GM19328 (cell line): ENCODE data around the gene TSC22D1.

Experiments used
- ATAC-seq: cut with Tn5 transposase; IDR thresholded peaks from one replicate; pipeline ENCODE4 v1.9.1; 2021; ENCODE audit warnings: mild to moderate bottlenecking, moderate library complexity; ENCODE audit not compliant: unreplicated experiment

Gene TSC22D1

DNA sequence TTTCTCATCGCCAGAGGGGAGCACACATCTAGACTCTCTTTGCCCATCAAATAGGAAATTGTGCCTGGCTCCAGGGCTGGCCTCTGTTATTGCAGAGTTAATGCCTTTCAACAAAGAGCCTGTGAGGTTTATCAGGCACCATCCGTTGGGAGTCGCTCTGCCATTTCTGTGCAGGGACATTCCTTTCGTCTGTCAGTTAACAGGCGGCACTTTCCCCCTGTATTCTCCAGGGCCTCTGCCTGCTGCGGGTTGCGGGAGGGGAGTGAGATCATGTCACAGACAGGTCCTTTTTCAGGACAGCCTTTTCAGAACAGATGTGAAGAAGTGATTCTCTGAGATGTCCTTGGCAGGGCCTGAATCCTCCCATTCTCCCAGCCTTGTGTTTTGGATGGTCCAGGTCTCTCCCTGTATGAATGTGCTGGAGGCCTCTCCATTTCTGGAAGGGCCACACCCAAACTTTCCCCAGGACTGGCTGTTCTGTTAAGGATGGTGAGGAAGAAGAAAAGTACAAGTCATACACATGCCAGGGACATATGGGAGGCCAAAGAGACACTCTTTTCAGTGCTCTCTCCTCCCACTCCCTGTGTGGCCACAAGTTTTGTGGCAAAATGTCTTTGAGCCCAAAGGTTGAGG lies 187.6 kb downstream of the TSC22D1 start:
- ATAC-seq: no peak

DNA sequence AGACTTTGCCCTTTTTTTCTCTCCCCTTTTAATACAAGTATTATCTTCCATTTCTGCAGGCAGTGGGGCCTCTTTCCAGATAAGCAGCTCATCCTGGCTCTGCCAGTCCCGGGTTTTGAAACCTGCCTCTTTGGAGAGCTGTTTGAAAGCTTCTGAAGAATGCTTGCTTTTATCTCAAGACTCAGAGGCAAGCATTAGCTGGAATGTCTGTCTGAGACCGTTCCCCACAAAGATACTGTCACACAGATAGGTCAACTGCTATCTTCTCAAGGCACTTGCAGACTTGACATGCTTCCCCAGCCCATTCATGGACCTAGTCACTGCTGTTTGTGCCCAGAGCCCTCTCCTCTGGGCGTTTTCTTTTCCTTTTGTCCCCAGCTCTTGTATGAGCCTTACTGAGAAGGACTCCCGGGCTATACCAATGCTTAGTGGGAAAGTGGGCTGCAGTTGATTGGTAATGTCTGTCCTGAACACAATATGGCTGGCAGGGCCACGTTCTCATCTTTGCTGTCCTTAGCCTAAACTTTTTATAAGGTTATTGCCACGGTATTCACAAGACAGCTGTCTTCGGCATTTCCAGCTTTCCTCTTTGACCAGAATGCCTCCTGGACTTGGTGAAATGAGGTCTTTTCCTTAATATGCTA lies 189.1 kb downstream of the TSC22D1 start:
- no peak for ATAC-seq

DNA sequence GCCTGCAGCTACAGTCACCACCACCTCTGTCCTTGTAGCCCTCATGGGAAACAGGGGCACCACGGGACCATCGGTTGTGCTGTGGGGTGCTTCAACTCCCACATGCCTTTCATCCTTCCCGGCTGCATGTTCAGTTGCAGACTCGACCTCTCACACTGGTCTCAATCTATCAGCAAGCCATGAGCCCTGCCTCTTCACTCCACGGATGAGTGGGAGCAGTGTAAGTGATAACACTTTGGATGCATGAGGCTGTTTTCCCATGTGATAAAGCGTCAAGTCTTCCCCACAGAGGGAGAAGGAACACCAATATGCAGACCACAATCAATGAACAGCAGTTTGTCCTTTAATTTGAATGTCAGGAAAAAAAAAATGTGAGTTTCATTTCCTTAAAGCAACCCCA lies 190.3 kb downstream of the TSC22D1 start:
- ATAC-seq: no peak

DNA sequence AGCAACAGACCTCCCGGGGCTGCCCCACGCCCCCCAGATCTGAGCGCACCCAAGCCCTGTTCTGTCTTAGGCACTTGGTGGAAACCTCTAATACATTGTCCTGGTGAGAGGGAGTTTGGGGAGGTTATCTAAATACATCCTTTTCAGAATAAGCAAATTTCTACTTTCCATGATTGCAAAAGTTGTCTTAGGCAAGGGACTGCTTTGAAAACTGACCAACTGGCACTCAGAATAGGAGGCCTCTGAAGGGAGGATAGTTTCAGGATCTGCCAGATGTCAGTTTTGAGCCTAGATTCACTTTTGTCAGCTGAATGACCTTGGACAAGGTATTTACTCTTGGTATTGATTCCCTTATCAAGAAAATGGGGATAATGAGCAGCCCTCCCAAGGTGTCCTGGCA lies 190.7 kb downstream of the TSC22D1 start:
- ATAC-seq: no peak

DNA sequence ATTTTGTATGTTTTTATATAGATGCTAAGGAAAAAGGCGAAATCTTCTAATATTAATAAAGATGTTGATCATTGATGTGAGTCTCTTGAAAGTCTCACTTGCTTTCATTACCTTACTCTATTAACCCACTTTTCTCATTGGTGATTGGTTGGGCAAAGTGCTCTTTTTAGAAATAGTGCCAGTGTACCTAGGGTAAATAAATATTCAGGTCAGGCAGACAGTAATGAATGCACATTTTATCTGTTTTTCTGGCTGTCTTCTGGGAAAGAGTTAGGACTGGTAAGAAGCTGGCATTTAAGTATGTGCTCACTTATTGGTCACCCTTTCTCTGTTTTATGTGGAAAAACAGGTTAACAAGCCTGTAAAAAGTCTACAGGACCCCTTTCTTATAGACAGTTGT lies 191.4 kb downstream of the TSC22D1 start:
- no peak for ATAC-seq

DNA sequence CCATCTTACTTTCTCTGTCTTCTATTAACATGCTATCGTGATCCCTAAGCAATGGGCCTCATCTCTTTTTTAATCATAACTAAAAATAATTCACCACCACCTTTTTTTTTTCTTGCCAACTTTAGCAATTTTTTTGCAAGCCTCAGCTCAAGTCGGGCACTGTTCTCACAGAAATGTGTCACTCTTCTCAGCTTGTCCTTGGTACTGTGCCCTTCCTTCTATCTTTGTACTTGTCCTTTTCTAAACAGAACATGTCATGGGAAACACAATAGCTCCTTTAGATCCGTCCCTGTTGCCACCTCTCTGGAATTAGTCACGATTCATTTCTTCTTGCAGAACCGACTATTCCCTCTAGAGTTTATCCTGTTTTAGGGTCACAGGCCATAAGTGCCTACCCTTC lies 192.2 kb downstream of the TSC22D1 start:
- ATAC-seq: no peak

DNA sequence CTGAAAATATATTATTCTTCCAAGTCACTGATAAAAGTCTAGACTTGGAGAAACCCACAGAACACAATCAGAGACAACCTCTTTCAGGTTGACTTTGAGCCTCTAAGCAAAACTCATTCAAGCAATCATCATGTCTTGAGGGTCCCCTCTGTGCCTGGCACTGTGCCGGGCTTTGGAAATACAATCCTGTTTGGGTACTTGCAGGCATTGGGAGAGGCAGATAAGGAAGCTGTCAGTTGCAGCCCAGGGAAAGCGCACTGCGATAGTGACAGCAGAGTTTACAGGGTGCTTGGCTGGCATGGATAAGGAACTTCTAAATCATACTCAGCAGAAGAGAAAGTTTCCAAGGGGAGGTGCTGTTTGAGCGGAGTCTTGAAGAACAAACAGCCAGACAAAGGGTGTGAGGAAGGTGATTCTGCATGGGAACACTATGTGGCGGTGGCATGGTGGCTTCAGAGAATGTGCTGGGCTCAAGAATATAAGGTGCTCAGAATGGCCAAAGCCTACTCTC lies 193.4 kb downstream of the TSC22D1 start:
- ATAC-seq: no peak
